Neuronal stem cell (in vitro differentiated cells): ENCODE measurements around the gene SLC26A3.

Experiments used
- DNase-seq: peaks from one replicate; pipeline ENCODE4 v3.0.0-alpha.2; 2013; ENCODE audit warnings: low spot score
- H2AFZ ChIP-seq: one replicate; pipeline ENCODE4 v1.6.1; 2013; ENCODE audit warnings: mild to moderate bottlenecking, low read length, inconsistent platforms
- H2AK5ac ChIP-seq: 2 replicates; pipeline ENCODE4 v1.6.1; 2013; ENCODE audit warnings: low read depth, mild to moderate bottlenecking, inconsistent platforms, low read length, moderate library complexity, mixed read lengths
- H2BK120ac ChIP-seq: 2 replicates; pipeline ENCODE4 v1.6.1; 2013; ENCODE audit warnings: low read depth, mild to moderate bottlenecking, inconsistent platforms, low read length, moderate library complexity, mixed read lengths
- H2BK12ac ChIP-seq: one replicate; pipeline ENCODE4 v1.6.1; 2013; ENCODE audit warnings: low read length, inconsistent platforms
- H2BK15ac ChIP-seq: 2 replicates; pipeline ENCODE4 v1.6.1; 2013; ENCODE audit warnings: mild to moderate bottlenecking, low read length, inconsistent platforms, mixed read lengths
- H2BK5ac ChIP-seq: one replicate; pipeline ENCODE4 v1.6.1; 2013; ENCODE audit warnings: inconsistent platforms, mild to moderate bottlenecking, low read length, moderate library complexity
- H3K14ac ChIP-seq: one replicate; pipeline ENCODE4 v1.6.1; 2013; ENCODE audit warnings: low read length, inconsistent platforms
- H3K18ac ChIP-seq: 2 replicates; pipeline ENCODE4 v1.6.1; 2013; ENCODE audit warnings: low read length, inconsistent platforms
- H3K23ac ChIP-seq: 2 replicates; pipeline ENCODE4 v1.6.1; 2013; ENCODE audit warnings: low read depth, mild to moderate bottlenecking, mixed read lengths, low read length, inconsistent platforms; ENCODE audit not compliant: poor library complexity
- H3K27ac ChIP-seq: replicated peaks from 3 replicates; pipeline ENCODE4 v1.5.1; 2013; ENCODE audit warnings: low read length, inconsistent platforms
- H3K27me3 ChIP-seq, 3 experiments: 2 replicates each; pipeline ENCODE4 v1.6.1; 2013; ENCODE audit warnings: low read length in 3 of 3, mild to moderate bottlenecking in 2 of 3, inconsistent platforms in 1 of 3, low read depth in 1 of 3, mixed read lengths in 1 of 3, moderate library complexity in 1 of 3; ENCODE audit not compliant: control insufficient read depth in 3 of 3, insufficient read depth in 3 of 3
- H3K36me3 ChIP-seq, 2 donors: replicated peaks in 1 of 2; 2 replicates each; pipeline ENCODE4 v1.6.1; 2013; ENCODE audit warnings: low read length in 2 of 2; ENCODE audit not compliant: control insufficient read depth in 2 of 2, insufficient read depth in 2 of 2
- H3K4ac ChIP-seq: 2 replicates; pipeline ENCODE4 v1.6.1; 2013; ENCODE audit warnings: inconsistent platforms, mild to moderate bottlenecking, low read length, moderate library complexity
- H3K4me1 ChIP-seq, 2 donors: 1 replicate in 1 of 2; 2 replicates in 1 of 2; pipeline ENCODE4 v1.6.1; 2013; ENCODE audit warnings: low read length in 2 of 2, low read depth in 1 of 2; ENCODE audit not compliant: control insufficient read depth in 2 of 2, insufficient read depth in 1 of 2
- H3K4me2 ChIP-seq: one replicate; pipeline ENCODE4 v1.6.1; 2013; ENCODE audit warnings: mild to moderate bottlenecking, low read length, inconsistent platforms; ENCODE audit not compliant: insufficient read depth, poor library complexity, severe bottlenecking
- H3K4me3 ChIP-seq, 2 donors: 2 replicates each; pipeline ENCODE4 v1.5.1; 2013; ENCODE audit warnings: low read length in 2 of 2, mild to moderate bottlenecking in 2 of 2, inconsistent platforms in 1 of 2, moderate library complexity in 1 of 2
- H3K79me1 ChIP-seq: one replicate; pipeline ENCODE4 v1.6.1; 2013; ENCODE audit warnings: low read depth, mild to moderate bottlenecking, inconsistent platforms, low read length, moderate library complexity
- H3K9ac ChIP-seq: one replicate; pipeline ENCODE4 v1.6.1; 2013; ENCODE audit warnings: mild to moderate bottlenecking, low read depth, low read length, inconsistent platforms; ENCODE audit not compliant: poor library complexity
- H3K9me3 ChIP-seq, 2 donors: replicated peaks in 1 of 2; 2 replicates each; pipeline versions ENCODE3 to v1.6.1; 2013; ENCODE audit warnings: low read length in 2 of 2, mild to moderate bottlenecking in 2 of 2, inconsistent platforms in 1 of 2, low read depth in 1 of 2, mixed read lengths in 1 of 2, moderate library complexity in 1 of 2; ENCODE audit not compliant: control insufficient read depth in 2 of 2, insufficient read depth in 1 of 2
- H4K8ac ChIP-seq: one replicate; pipeline ENCODE4 v1.6.1; 2013; ENCODE audit warnings: low read depth, mild to moderate bottlenecking, inconsistent platforms, low read length, moderate library complexity
- H4K91ac ChIP-seq: one replicate; pipeline ENCODE4 v1.6.1; 2013; ENCODE audit warnings: low read length, low read depth, mild to moderate bottlenecking, inconsistent platforms; ENCODE audit not compliant: poor library complexity
- WGBS, 2 donors: extraction: QIAGEN DNeasy Blood & Tissue Kit; methylation state at CpG; one replicate each; pipeline ENCODE4 v1.1.7; 2013; ENCODE audit warnings: missing lambda C conversion rate in 2 of 2, mixed read lengths in 1 of 2; ENCODE audit not compliant: insufficient read length in 2 of 2, insufficient replicate concordance in 1 of 2; ENCODE audit errors: extremely low coverage in 2 of 2; 5-methylcytosine and 5-hydroxymethylcytosine counted together

The SLC26A3 gene

DNA sequence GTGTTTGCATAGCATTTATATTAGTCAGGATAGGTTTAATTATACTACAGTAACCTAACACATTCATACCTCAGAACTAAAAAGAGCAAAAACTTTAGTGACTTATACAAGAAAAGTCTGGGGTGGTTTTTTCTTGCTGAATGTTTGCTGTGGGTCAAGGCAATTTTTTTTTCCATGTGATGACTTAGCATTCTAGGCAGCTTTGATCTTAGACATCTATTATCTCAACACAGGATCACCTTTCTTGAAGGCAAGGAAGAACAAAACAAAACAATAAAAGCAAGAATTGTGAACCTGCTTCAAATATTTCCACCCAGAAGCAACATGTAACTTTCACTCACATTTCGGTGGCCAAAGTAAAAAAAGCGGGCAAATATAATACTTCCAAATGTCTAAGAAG, 79.8 kb downstream of the SLC26A3 start:
- Histone ChIP-seq H2AK5ac (no peak overlapping the region), H3K18ac (no peak overlapping the region), H3K27me3 (peaks cover 0 to 11% (median 0%) of the 10 kb centered on the region in 3 experiments), H3K9ac (no peak overlapping the region), H2BK15ac (no peak overlapping the region), H4K8ac (no peak overlapping the region), H3K4me1 (no peaks in the 10 kb centered on the region), H3K79me1 (no peaks in the 10 kb centered on the region), H3K4ac (no peak overlapping the region), H3K4me2 (no peak overlapping the region), H2BK120ac (no peak overlapping the region), H3K14ac (no peak overlapping the region), H3K9me3 (no peaks in the 10 kb centered on the region), H2BK12ac (no peak overlapping the region), H2AFZ (no peak overlapping the region), H4K91ac (no peak overlapping the region), H3K23ac (no peak overlapping the region), H2BK5ac (no peak overlapping the region), H3K4me3 (no peak overlapping the region), H3K27ac (no peak overlapping the region), H3K36me3 (no peaks in the 10 kb centered on the region)
- DNase-seq = no peak
- no CpG with 5 or more reads among the region's 2 CpGs for WGBS, 2 donors

DNA sequence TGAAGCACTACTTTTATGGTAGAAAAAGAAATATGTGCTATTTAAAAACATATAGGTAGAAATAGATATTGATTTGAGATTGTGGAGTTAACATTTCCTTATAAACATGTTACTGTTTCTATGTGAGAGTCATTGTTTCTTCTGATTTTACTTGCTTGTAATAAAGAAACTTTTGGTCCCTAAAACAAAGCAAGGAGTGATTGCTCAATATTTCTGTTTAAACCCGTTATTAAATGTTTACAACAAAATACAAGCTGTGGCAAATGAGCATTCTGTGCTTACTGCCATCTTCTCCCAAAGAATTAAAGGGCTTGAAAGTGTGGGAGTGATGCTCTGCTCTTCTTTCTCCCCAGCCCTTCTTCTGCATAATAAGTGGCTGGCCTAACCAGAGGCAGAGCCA, 81.7 kb downstream of the SLC26A3 start:
- H2AFZ ChIP-seq = no peak overlapping the region
- no peak overlapping the region for H3K4me2 ChIP-seq
- no peaks in the 10 kb centered on the region for H3K4me1 ChIP-seq
- no peak overlapping the region for H4K8ac ChIP-seq
- H2BK12ac ChIP-seq = no peak overlapping the region
- H3K23ac ChIP-seq = no peak overlapping the region
- no peak overlapping the region for H3K14ac ChIP-seq
- no peak overlapping the region for H2BK5ac ChIP-seq
- no peak overlapping the region for H2AK5ac ChIP-seq
- WGBS, 2 donors = no CpG with 5 or more reads among the region's 1 CpG
- H3K36me3 ChIP-seq = no peaks in the 10 kb centered on the region
- no peak overlapping the region for H4K91ac ChIP-seq
- no peak overlapping the region for H3K9ac ChIP-seq
- no peak overlapping the region for H2BK15ac ChIP-seq
- H3K18ac ChIP-seq = no peak overlapping the region
- H3K79me1 ChIP-seq = no peaks in the 10 kb centered on the region
- DNase-seq = no peak
- H3K9me3 ChIP-seq = no peaks in the 10 kb centered on the region
- H3K27me3 ChIP-seq = peaks cover 0 to 14% (median 0%) of the 10 kb centered on the region in 3 experiments
- H3K27ac ChIP-seq = no peak overlapping the region
- H2BK120ac ChIP-seq = no peak overlapping the region
- H3K4me3 ChIP-seq = no peak overlapping the region
- H3K4ac ChIP-seq = no peak overlapping the region

- Histone ChIP-seq H4K91ac (no peak overlapping the region), H3K14ac (no peak overlapping the region), H3K4me2 (no peak overlapping the region), H3K4ac (no peak overlapping the region), H2BK120ac (no peak overlapping the region), H3K9me3 (no peaks in the 10 kb centered on the region), H2AFZ (no peak overlapping the region), H4K8ac (no peak overlapping the region), H2BK5ac (no peak overlapping the region), H2BK15ac (no peak overlapping the region), H3K27ac (no peak overlapping the region), H3K27me3 (peaks cover 0 to 14% (median 0%) of the 10 kb centered on the region in 3 experiments), H3K36me3 (no peaks in the 10 kb centered on the region), H2AK5ac (no peak overlapping the region), H3K23ac (no peak overlapping the region), H3K18ac (no peak overlapping the region), H3K79me1 (no peaks in the 10 kb centered on the region), H2BK12ac (no peak overlapping the region), H3K4me1 (no peaks in the 10 kb centered on the region), H3K9ac (no peak overlapping the region), H3K4me3 (no peak overlapping the region)
- WGBS, 2 donors = 100% methylated on average over 2 to 3 of the region's 4 CpGs
- DNase-seq = no peak
Observed at GRCh38 chr7:107718456-107719193, 84.4 kb downstream of the SLC26A3 start.

DNA sequence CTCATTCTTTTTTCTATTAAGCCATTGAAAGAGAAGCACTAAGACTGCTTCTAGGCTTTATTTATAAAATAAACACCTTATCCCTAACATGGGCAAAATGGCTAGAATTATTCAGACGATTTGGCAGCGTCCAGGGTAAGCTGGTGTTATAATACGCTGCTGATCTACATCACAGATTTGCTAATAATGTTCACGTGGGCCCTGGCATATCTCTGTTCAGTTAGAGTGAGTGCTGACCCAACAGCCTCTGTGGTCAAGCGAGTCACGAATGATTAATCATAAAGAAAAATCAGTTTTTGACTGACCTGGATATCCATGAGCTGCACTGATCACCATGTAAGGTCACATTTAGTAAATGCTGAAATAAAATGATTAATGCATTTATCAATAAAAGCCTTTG, 87.5 kb downstream of the SLC26A3 start:
- no peak for DNase-seq
- Histone ChIP-seq H2BK12ac (no peak overlapping the region), H3K4me2 (no peak overlapping the region), H2BK120ac (no peak overlapping the region), H2AFZ (no peak overlapping the region), H4K91ac (no peak overlapping the region), H3K23ac (no peak overlapping the region), H3K9ac (no peak overlapping the region), H3K27ac (no peak overlapping the region), H3K4me3 (no peak overlapping the region), H2BK15ac (no peak overlapping the region), H2AK5ac (no peak overlapping the region), H2BK5ac (no peak overlapping the region), H4K8ac (no peak overlapping the region), H3K9me3 (no peaks in the 10 kb centered on the region), H3K4me1 (no peaks in the 10 kb centered on the region), H3K36me3 (no peaks in the 10 kb centered on the region), H3K27me3 (peaks cover 0 to 12% (median 0%) of the 10 kb centered on the region in 3 experiments), H3K18ac (no peak overlapping the region), H3K4ac (no peak overlapping the region), H3K79me1 (no peaks in the 10 kb centered on the region), H3K14ac (no peak overlapping the region)
- WGBS, 2 donors = no CpG with 5 or more reads among the region's 6 CpGs
